ENCODE data around the gene HNRNPA3. TPM values are rescaled to one million over a fixed set of nuclear protein-coding genes. Genes with fewer than 3 reads are reported as not detected.

The HNRNPA3 gene
- total RNA-seq, 1 donor from 2014 or later, result 107 TPM

DNA sequence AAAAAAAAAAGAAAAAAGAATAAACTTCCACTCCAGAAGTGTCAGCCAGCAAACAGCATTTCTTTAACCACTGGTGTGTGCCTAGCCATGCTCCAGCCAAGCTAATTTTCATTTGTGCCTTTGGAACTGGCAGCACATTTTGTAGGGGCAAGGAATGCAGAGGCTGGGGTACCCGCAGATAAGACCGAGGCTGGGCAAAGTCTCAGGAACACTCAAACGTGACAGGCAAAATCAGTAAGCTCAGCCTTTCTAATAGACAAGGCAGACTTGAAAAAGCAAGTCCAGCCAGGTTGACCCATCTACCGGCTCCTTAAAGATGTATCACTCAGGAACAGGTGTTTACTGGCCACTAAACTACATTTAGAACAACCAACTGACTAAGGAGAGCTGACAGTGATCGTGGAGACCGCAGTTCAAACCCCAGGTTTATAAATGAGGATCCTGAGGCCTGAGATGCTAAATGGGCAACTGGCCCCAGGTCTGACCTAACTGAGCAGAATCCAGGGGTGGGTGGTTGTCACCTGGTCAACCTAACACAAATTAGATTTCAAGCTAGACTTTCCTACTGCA, 35.2 kb downstream of the HNRNPA3 start:
- Histone ChIP-seq H3K4me1 (peaks cover 8% of the 10 kb centered on the region), H3K27me3 (no peaks in the 10 kb centered on the region), H3K79me2 (ENCODE audit: low read depth) (peaks cover 91% of the 10 kb centered on the region), H3F3A (ENCODE audit: low read depth) (peaks cover 2% of the 10 kb centered on the region), H3K27ac (no peak overlapping the region), H3K4me2 (no peak overlapping the region), H3K9me3 (ENCODE audit: low read depth) (no peaks in the 10 kb centered on the region), H3K9ac (no peak overlapping the region), H3K4me3 (no peak overlapping the region), H3K36me3 (no peaks in the 10 kb centered on the region), H4K20me1 (ENCODE audit: low read depth) (peaks cover 8% of the 10 kb centered on the region), H2AFZ (replicated peaks) (no peak overlapping the region)
- H3K27ac Mint-ChIP-seq, result no peak overlapping the region
- peaks cover 17% of the 10 kb centered on the region for H3K36me3 Mint-ChIP-seq
- H3K4me1 Mint-ChIP-seq, result peaks cover 19% of the 10 kb centered on the region
- no peak for DNase-seq (ENCODE audit: low spot score)
- H3K27me3 Mint-ChIP-seq (ENCODE audit: insufficient read depth, low read depth), result peaks cover 4% of the 10 kb centered on the region
- H3K9me3 Mint-ChIP-seq, result peaks cover 6% of the 10 kb centered on the region
- TF ChIP-seq EZH2phosphoT487 (IDR thresholded peaks at IDR 0.05) (no peak), EZH2 (IDR thresholded peaks at IDR 0.05) (no peak)
- TF ChIP-seq, protein P1, sequence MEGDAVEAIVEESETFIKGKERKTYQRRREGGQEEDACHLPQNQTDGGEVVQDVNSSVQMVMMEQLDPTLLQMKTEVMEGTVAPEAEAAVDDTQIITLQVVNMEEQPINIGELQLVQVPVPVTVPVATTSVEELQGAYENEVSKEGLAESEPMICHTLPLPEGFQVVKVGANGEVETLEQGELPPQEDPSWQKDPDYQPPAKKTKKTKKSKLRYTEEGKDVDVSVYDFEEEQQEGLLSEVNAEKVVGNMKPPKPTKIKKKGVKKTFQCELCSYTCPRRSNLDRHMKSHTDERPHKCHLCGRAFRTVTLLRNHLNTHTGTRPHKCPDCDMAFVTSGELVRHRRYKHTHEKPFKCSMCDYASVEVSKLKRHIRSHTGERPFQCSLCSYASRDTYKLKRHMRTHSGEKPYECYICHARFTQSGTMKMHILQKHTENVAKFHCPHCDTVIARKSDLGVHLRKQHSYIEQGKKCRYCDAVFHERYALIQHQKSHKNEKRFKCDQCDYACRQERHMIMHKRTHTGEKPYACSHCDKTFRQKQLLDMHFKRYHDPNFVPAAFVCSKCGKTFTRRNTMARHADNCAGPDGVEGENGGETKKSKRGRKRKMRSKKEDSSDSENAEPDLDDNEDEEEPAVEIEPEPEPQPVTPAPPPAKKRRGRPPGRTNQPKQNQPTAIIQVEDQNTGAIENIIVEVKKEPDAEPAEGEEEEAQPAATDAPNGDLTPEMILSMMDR (IDR thresholded peaks at IDR 0.05), result no peak
- no peak overlapping the region for H3K4me3 Mint-ChIP-seq

- TF ChIP-seq, protein P1 (IDR thresholded peaks at IDR 0.05), result no peak
- TF ChIP-seq EZH2phosphoT487 (IDR thresholded peaks at IDR 0.05) (no peak), EZH2 (IDR thresholded peaks at IDR 0.05) (no peak)
- peaks cover 11% of the 10 kb centered on the region for H4K20me1 ChIP-seq (ENCODE audit: low read depth)
- H3K79me2 ChIP-seq (ENCODE audit: low read depth), result peaks cover 92% of the 10 kb centered on the region
- no peaks in the 10 kb centered on the region for H3K9me3 ChIP-seq (ENCODE audit: low read depth)
- no peak overlapping the region for H2AFZ ChIP-seq (replicated peaks)
- H3F3A ChIP-seq (ENCODE audit: low read depth), result peaks cover 2% of the 10 kb centered on the region
- H3K27ac ChIP-seq, result no peak overlapping the region
- peaks cover 22% of the 10 kb centered on the region for H3K36me3 Mint-ChIP-seq
- peaks cover 15% of the 10 kb centered on the region for H3K4me1 Mint-ChIP-seq
- H3K4me2 ChIP-seq, result no peak overlapping the region
- DNase-seq (ENCODE audit: low spot score), result no peak
- no peak overlapping the region for H3K27ac Mint-ChIP-seq
- H3K27me3 ChIP-seq, result no peaks in the 10 kb centered on the region
- H3K9me3 Mint-ChIP-seq, result peaks cover 6% of the 10 kb centered on the region
- no peak overlapping the region for H3K4me3 ChIP-seq
- peaks cover 4% of the 10 kb centered on the region for H3K27me3 Mint-ChIP-seq (ENCODE audit: insufficient read depth, low read depth)
- H3K9ac ChIP-seq, result no peak overlapping the region
- no peaks in the 10 kb centered on the region for H3K36me3 ChIP-seq
- H3K4me1 ChIP-seq, result peaks cover 8% of the 10 kb centered on the region
- no peak overlapping the region for H3K4me3 Mint-ChIP-seq
Observed at GRCh38 chr2:177249038-177249437, 36.4 kb downstream of the HNRNPA3 start.

DNA sequence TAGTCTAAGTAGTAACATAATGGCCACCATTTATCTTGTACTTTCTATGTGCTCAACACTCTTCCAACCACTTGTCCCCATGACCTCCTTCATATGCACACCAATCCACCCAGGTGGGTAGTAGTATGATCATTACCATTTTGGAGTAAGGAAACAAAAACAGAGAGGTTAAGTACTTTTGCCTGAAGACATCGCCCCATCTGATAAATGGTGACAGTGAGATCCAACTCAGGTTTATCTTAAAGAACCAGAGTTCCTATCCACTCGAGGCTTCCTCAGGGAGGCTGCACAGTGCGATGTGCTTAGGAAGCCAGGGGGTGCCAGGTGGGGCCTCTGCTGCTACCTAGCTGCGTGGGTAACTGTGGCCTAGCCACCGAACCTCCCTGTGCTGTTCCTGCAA, 37.9 kb downstream of the HNRNPA3 start:
- Mint-ChIP-seq H3K27ac (no peak overlapping the region), H3K9me3 (no peaks in the 10 kb centered on the region), H3K36me3 (peaks cover 17% of the 10 kb centered on the region), H3K4me3 (no peak overlapping the region), H3K27me3 (ENCODE audit: insufficient read depth, low read depth) (peaks cover 4% of the 10 kb centered on the region), H3K4me1 (peaks cover 9% of the 10 kb centered on the region)
- TF ChIP-seq EZH2phosphoT487 (IDR thresholded peaks at IDR 0.05) (no peak), EZH2 (IDR thresholded peaks at IDR 0.05) (no peak)
- TF ChIP-seq, protein P1 (IDR thresholded peaks at IDR 0.05), result no peak
- no peak overlapping the region for H3K4me3 ChIP-seq
- no peak overlapping the region for H3K4me2 ChIP-seq
- H3F3A ChIP-seq (ENCODE audit: low read depth), result peaks cover 10% of the 10 kb centered on the region
- no peaks in the 10 kb centered on the region for H3K9me3 ChIP-seq (ENCODE audit: low read depth)
- peaks cover 13% of the 10 kb centered on the region for H3K4me1 ChIP-seq
- H3K79me2 ChIP-seq (ENCODE audit: low read depth), result peaks cover 89% of the 10 kb centered on the region
- peaks cover 23% of the 10 kb centered on the region for H4K20me1 ChIP-seq (ENCODE audit: low read depth)
- no peaks in the 10 kb centered on the region for H3K27me3 ChIP-seq
- H2AFZ ChIP-seq (replicated peaks), result no peak overlapping the region
- no peak for DNase-seq (ENCODE audit: low spot score)
- H3K9ac ChIP-seq, result no peak overlapping the region
- no peak overlapping the region for H3K27ac ChIP-seq
- H3K36me3 ChIP-seq, result no peaks in the 10 kb centered on the region
